Stimulated activated naive CD8-positive, alpha-beta T cell treated with anti-CD3 and anti-CD28 coated beads, Interleukin-15, Interleukin-2, amounts not matched to agents 100 ng/mL and 50 ng/mL, for 24 hours (primary cell): ENCODE data around the gene ZNF775.

Source experiments
- H3K27ac Mint-ChIP-seq: one replicate; pipeline ENCODE4 v1.8.0; 2021; ENCODE audit warnings: mild to moderate bottlenecking, mixed read lengths
- H3K27me3 Mint-ChIP-seq: one replicate; pipeline ENCODE4 v1.8.0; 2021; ENCODE audit warnings: mixed read lengths
- H3K36me3 Mint-ChIP-seq: one replicate; pipeline ENCODE4 v1.8.0; 2021; ENCODE audit warnings: low read depth, mixed read lengths
- H3K4me1 Mint-ChIP-seq: one replicate; pipeline ENCODE4 v1.8.0; 2021; ENCODE audit warnings: low read depth, mixed read lengths
- H3K4me3 Mint-ChIP-seq: one replicate; pipeline ENCODE4 v1.8.0; 2021; ENCODE audit warnings: mild to moderate bottlenecking, mixed read lengths
- H3K9me3 Mint-ChIP-seq: one replicate; pipeline ENCODE4 v1.8.0; 2021; ENCODE audit warnings: mixed read lengths

Gene ZNF775

GRCh38 chr7:150369748-150370501 lies 9.2 kb upstream of the ZNF775 start:
- Mint-ChIP-seq H3K9me3 (no peaks in the 10 kb centered on the region), H3K27ac (peak overlapping the region; percentile 95), H3K4me1 (peaks cover 61% of the 10 kb centered on the region), H3K27me3 (no peaks in the 10 kb centered on the region), H3K4me3 (peak overlapping the region; percentile 92), H3K36me3 (peaks cover 27% of the 10 kb centered on the region)

- peaks cover 27% of the 10 kb centered on the region for H3K36me3 Mint-ChIP-seq
- peaks cover 61% of the 10 kb centered on the region for H3K4me1 Mint-ChIP-seq
- H3K9me3 Mint-ChIP-seq, result no peaks in the 10 kb centered on the region
- peak overlapping the region; percentile 41 for H3K27ac Mint-ChIP-seq
- H3K4me3 Mint-ChIP-seq, result peak overlapping the region; percentile 92
- H3K27me3 Mint-ChIP-seq, result no peaks in the 10 kb centered on the region
Observed at GRCh38 chr7:150370612-150371071, 8.5 kb upstream of the ZNF775 start.

GRCh38 chr7:150371131-150371995 lies 7.8 kb upstream of the ZNF775 start:
- Mint-ChIP-seq H3K36me3 (peaks cover 30% of the 10 kb centered on the region), H3K27me3 (no peaks in the 10 kb centered on the region), H3K4me1 (peaks cover 61% of the 10 kb centered on the region), H3K9me3 (no peaks in the 10 kb centered on the region), H3K4me3 (no peak overlapping the region), H3K27ac (peak overlapping the region; percentile 41)

GRCh38 chr7:150371996-150372270 lies 7.2 kb upstream of the ZNF775 start:
- Mint-ChIP-seq H3K9me3 (no peaks in the 10 kb centered on the region), H3K27me3 (no peaks in the 10 kb centered on the region), H3K27ac (no peak overlapping the region), H3K36me3 (peaks cover 30% of the 10 kb centered on the region), H3K4me3 (no peak overlapping the region), H3K4me1 (peaks cover 64% of the 10 kb centered on the region)

GRCh38 chr7:150372271-150373048 lies 6.7 kb upstream of the ZNF775 start:
- H3K36me3 Mint-ChIP-seq, result peaks cover 30% of the 10 kb centered on the region
- no peak overlapping the region for H3K4me3 Mint-ChIP-seq
- H3K27me3 Mint-ChIP-seq, result no peaks in the 10 kb centered on the region
- no peaks in the 10 kb centered on the region for H3K9me3 Mint-ChIP-seq
- H3K27ac Mint-ChIP-seq, result no peak overlapping the region
- peaks cover 64% of the 10 kb centered on the region for H3K4me1 Mint-ChIP-seq

GRCh38 chr7:150373049-150373801 lies 5.9 kb upstream of the ZNF775 start:
- Mint-ChIP-seq H3K36me3 (peaks cover 30% of the 10 kb centered on the region), H3K27ac (peak overlapping the region; percentile 40), H3K27me3 (no peaks in the 10 kb centered on the region), H3K4me1 (peaks cover 64% of the 10 kb centered on the region), H3K4me3 (no peak overlapping the region), H3K9me3 (no peaks in the 10 kb centered on the region)

- no peaks in the 10 kb centered on the region for H3K27me3 Mint-ChIP-seq
- no peak overlapping the region for H3K4me3 Mint-ChIP-seq
Observed at GRCh38 chr7:150374026-150374425, 5.1 kb upstream of the ZNF775 start.

GRCh38 chr7:150374472-150374871 lies 4.7 kb upstream of the ZNF775 start:
- Mint-ChIP-seq H3K36me3 (peaks cover 30% of the 10 kb centered on the region), H3K27ac (peak overlapping the region; percentile 2), H3K4me3 (no peak overlapping the region), H3K9me3 (no peaks in the 10 kb centered on the region), H3K4me1 (peaks cover 59% of the 10 kb centered on the region), H3K27me3 (no peaks in the 10 kb centered on the region)

More at GRCh38 chr7:150374026-150374425, 5.1 kb upstream of the ZNF775 start:
- peaks cover 64% of the 10 kb centered on the region for H3K4me1 Mint-ChIP-seq
- no peaks in the 10 kb centered on the region for H3K9me3 Mint-ChIP-seq
- peak overlapping the region; percentile 2 for H3K27ac Mint-ChIP-seq
- H3K36me3 Mint-ChIP-seq, result peaks cover 30% of the 10 kb centered on the region

GRCh38 chr7:150375662-150376521 lies 3.2 kb upstream of the ZNF775 start:
- H3K4me1 Mint-ChIP-seq, result peaks cover 59% of the 10 kb centered on the region
- H3K27me3 Mint-ChIP-seq, result no peaks in the 10 kb centered on the region
- H3K27ac Mint-ChIP-seq, result peak overlapping the region; percentile 89
- H3K36me3 Mint-ChIP-seq, result peaks cover 25% of the 10 kb centered on the region
- H3K9me3 Mint-ChIP-seq, result no peaks in the 10 kb centered on the region
- H3K4me3 Mint-ChIP-seq, result peak overlapping the region; percentile 65

GRCh38 chr7:150376560-150376959 lies 2.6 kb upstream of the ZNF775 start:
- Mint-ChIP-seq H3K27ac (peak overlapping the region; percentile 89), H3K4me3 (peak overlapping the region; percentile 65), H3K27me3 (no peaks in the 10 kb centered on the region), H3K9me3 (no peaks in the 10 kb centered on the region), H3K36me3 (peaks cover 24% of the 10 kb centered on the region), H3K4me1 (peaks cover 63% of the 10 kb centered on the region)

- Mint-ChIP-seq H3K36me3 (peaks cover 24% of the 10 kb centered on the region), H3K9me3 (no peaks in the 10 kb centered on the region), H3K4me1 (peaks cover 63% of the 10 kb centered on the region), H3K27me3 (no peaks in the 10 kb centered on the region), H3K27ac (peak overlapping the region; percentile 52), H3K4me3 (no peak overlapping the region)
Observed at GRCh38 chr7:150377196-150377595, 1.9 kb upstream of the ZNF775 start.

GRCh38 chr7:150377635-150378034 lies 1.5 kb upstream of the ZNF775 start:
- Mint-ChIP-seq H3K27ac (peak overlapping the region; percentile 52), H3K27me3 (no peaks in the 10 kb centered on the region), H3K4me3 (peak overlapping the region; percentile 77), H3K4me1 (peaks cover 63% of the 10 kb centered on the region), H3K9me3 (no peaks in the 10 kb centered on the region), H3K36me3 (peaks cover 21% of the 10 kb centered on the region)

- Mint-ChIP-seq H3K27ac (peak overlapping the region; percentile 68), H3K36me3 (peaks cover 17% of the 10 kb centered on the region), H3K9me3 (no peaks in the 10 kb centered on the region), H3K4me1 (peaks cover 59% of the 10 kb centered on the region), H3K27me3 (no peaks in the 10 kb centered on the region), H3K4me3 (peak overlapping the region; percentile 77)
Observed at GRCh38 chr7:150378115-150378852, 846 bp upstream of the ZNF775 start.
